Trophoblast cell (in vitro differentiated cells and primary cell): Measurements from ENCODE around the gene GLRX3.

Experiments
- DNase-seq, 2 donors: peaks; one replicate each; pipeline ENCODE4 v3.0.0-alpha.2; 2016
- H2AFZ ChIP-seq: 2 replicates; pipeline ENCODE4 v1.6.1; 2013; ENCODE audit warnings: low read length, moderate library complexity, mild to moderate bottlenecking; ENCODE audit not compliant: insufficient read depth, poor library complexity
- H2AK5ac ChIP-seq: 2 replicates; pipeline ENCODE4 v1.6.1; 2013; ENCODE audit warnings: mild to moderate bottlenecking, low read length
- H2BK120ac ChIP-seq: 2 replicates; pipeline ENCODE4 v1.6.1; 2013; ENCODE audit warnings: low read length, mild to moderate bottlenecking, moderate library complexity; ENCODE audit not compliant: insufficient read depth, poor library complexity
- H2BK12ac ChIP-seq: 2 replicates; pipeline ENCODE4 v1.6.1; 2013; ENCODE audit warnings: mild to moderate bottlenecking, low read length, moderate library complexity
- H2BK5ac ChIP-seq: 2 replicates; pipeline ENCODE4 v1.6.1; 2013; ENCODE audit warnings: low read length, low read depth, moderate library complexity, mild to moderate bottlenecking; ENCODE audit not compliant: poor library complexity
- H3K14ac ChIP-seq: 2 replicates; pipeline ENCODE4 v1.6.1; 2013; ENCODE audit warnings: mild to moderate bottlenecking, low read length
- H3K18ac ChIP-seq: 2 replicates; pipeline ENCODE4 v1.6.1; 2013; ENCODE audit warnings: mild to moderate bottlenecking, low read length
- H3K23ac ChIP-seq: 2 replicates; pipeline ENCODE4 v1.6.1; 2013; ENCODE audit warnings: low read length
- H3K27ac ChIP-seq: 2 replicates; pipeline ENCODE4 v1.5.1; 2013; ENCODE audit warnings: low read depth, mild to moderate bottlenecking, inconsistent platforms, low read length, moderate library complexity
- H3K27me3 ChIP-seq: 2 replicates; pipeline ENCODE4 v1.6.1; 2013; ENCODE audit warnings: inconsistent platforms, mild to moderate bottlenecking, low read length, moderate library complexity; ENCODE audit not compliant: insufficient read depth
- H3K36me3 ChIP-seq, 2 experiments: 1 replicate in 1 of 2; 2 replicates in 1 of 2; pipeline ENCODE4 v1.6.1; 2013; ENCODE audit warnings: low read length in 2 of 2, mild to moderate bottlenecking in 2 of 2, moderate library complexity in 1 of 2; ENCODE audit not compliant: insufficient read depth in 2 of 2, control insufficient read depth in 1 of 2
- H3K4ac ChIP-seq: 2 replicates; pipeline ENCODE4 v1.6.1; 2013; ENCODE audit warnings: low read depth, mild to moderate bottlenecking, low read length, moderate library complexity
- H3K4me1 ChIP-seq, 2 experiments: 1 replicate in 1 of 2; 2 replicates in 1 of 2; pipeline ENCODE4 v1.6.1; 2013; ENCODE audit warnings: low read length in 2 of 2, mild to moderate bottlenecking in 2 of 2, moderate library complexity in 1 of 2; ENCODE audit not compliant: insufficient read depth in 2 of 2, control insufficient read depth in 1 of 2
- H3K4me2 ChIP-seq: 2 replicates; pipeline ENCODE4 v1.6.1; 2013; ENCODE audit warnings: inconsistent platforms, mild to moderate bottlenecking, low read length, moderate library complexity
- H3K4me3 ChIP-seq: 2 replicates; pipeline ENCODE4 v1.5.1; 2013; ENCODE audit warnings: mild to moderate bottlenecking, low read depth, low read length, inconsistent platforms
- H3K79me1 ChIP-seq: one replicate; pipeline ENCODE4 v1.6.1; 2013; ENCODE audit warnings: low read length
- H3K79me2 ChIP-seq: 2 replicates; pipeline ENCODE4 v1.6.1; 2013; ENCODE audit warnings: low read length, mild to moderate bottlenecking; ENCODE audit not compliant: control insufficient read depth, insufficient read depth, poor library complexity
- H3K9ac ChIP-seq: 2 replicates; pipeline ENCODE4 v1.6.1; 2013; ENCODE audit warnings: mild to moderate bottlenecking, low read length
- H3K9me3 ChIP-seq: 2 replicates; pipeline ENCODE4 v1.6.1; 2013; ENCODE audit warnings: low read depth, mild to moderate bottlenecking, control low read depth, inconsistent platforms, low read length; ENCODE audit not compliant: insufficient read depth
- H4K12ac ChIP-seq: 2 replicates; pipeline ENCODE4 v1.6.1; 2013; ENCODE audit warnings: low read depth, mild to moderate bottlenecking, low read length, moderate library complexity
- H4K8ac ChIP-seq: 2 replicates; pipeline ENCODE4 v1.6.1; 2013; ENCODE audit warnings: low read depth, mild to moderate bottlenecking, low read length, moderate library complexity
- H4K91ac ChIP-seq: one replicate; pipeline ENCODE4 v1.6.1; 2013; ENCODE audit warnings: low read depth, mild to moderate bottlenecking, low read length, moderate library complexity
- WGBS: extraction: QIAGEN DNeasy Blood & Tissue Kit; methylation state at CpG from one replicate; pipeline ENCODE4 v1.1.7; 2013; ENCODE audit warnings: missing lambda C conversion rate; ENCODE audit not compliant: insufficient read length, insufficient coverage; ENCODE audit errors: extremely low coverage; 5-methylcytosine and 5-hydroxymethylcytosine counted together

GLRX3 gene

DNA sequence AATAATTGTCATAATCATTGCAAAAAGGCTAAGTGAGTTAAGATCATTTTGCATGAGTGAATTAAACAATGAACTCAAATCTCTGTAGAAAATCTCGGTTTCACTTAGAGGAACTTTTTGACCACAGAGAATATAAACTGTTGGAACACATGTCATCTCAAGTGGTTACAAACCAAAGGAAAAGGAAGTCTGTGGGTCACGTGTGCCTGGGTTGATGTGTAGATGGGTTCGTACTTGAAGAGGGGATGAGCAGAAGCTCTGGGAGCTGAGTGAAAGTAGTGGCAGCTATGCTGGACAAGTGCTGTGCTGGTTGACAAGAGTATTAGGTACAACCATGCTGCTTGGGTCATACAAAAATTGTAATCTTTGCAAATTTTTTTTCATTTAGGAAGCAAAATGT, 35.0 kb downstream of the GLRX3 start:
- no peak overlapping the region for H3K14ac ChIP-seq
- H3K18ac ChIP-seq: no peak overlapping the region

DNA sequence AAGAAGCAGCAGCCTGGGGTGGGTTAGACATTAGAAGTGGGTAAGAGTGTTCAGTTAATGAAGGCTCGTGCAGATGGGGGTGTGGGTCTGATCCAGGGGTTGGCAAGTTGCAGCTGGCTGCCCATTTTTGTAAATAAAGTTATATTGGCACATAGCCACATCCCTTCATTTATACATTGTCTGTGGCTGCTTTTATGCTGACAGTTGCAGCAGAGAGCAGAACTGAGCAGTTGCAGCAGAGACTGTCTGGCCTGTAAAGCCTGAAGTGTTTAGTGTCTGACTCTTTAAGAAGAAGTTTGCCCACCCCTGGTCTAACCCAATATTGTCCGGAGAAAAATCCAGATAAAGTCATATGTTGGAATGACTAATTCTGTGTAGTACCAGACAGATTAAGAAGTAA, 38.1 kb downstream of the GLRX3 start:
- Histone ChIP-seq H3K36me3 (peaks cover 23 to 32% of the 10 kb centered on the region in 2 experiments), H4K12ac (no peak overlapping the region), H3K4me3 (no peak overlapping the region), H4K8ac (no peak overlapping the region), H2BK5ac (no peak overlapping the region), H2BK120ac (no peak overlapping the region), H3K79me1 (no peaks in the 10 kb centered on the region), H2BK12ac (no peak overlapping the region), H3K79me2 (no peaks in the 10 kb centered on the region), H2AK5ac (no peak overlapping the region), H3K9ac (no peak overlapping the region), H3K18ac (no peak overlapping the region), H3K9me3 (no peaks in the 10 kb centered on the region), H4K91ac (no peak overlapping the region), H3K27ac (no peak overlapping the region), H2AFZ (no peak overlapping the region), H3K4me1 (no peaks in the 10 kb centered on the region), H3K23ac (no peak overlapping the region), H3K27me3 (no peaks in the 10 kb centered on the region), H3K4ac (no peak overlapping the region), H3K4me2 (no peak overlapping the region), H3K14ac (no peak overlapping the region)
- no CpG with 5 or more reads among the region's 2 CpGs for WGBS
- no peak for DNase-seq

More for the DNA sequence above, 35.0 kb downstream of the GLRX3 start:
- Histone ChIP-seq H3K27ac (no peak overlapping the region), H4K91ac (no peak overlapping the region), H3K23ac (no peak overlapping the region), H3K27me3 (no peaks in the 10 kb centered on the region), H2AK5ac (no peak overlapping the region), H2BK5ac (no peak overlapping the region), H3K4ac (no peak overlapping the region), H2BK120ac (no peak overlapping the region), H4K12ac (no peak overlapping the region), H3K79me1 (no peaks in the 10 kb centered on the region), H3K9ac (no peak overlapping the region), H3K4me2 (no peak overlapping the region), H3K79me2 (no peaks in the 10 kb centered on the region), H3K9me3 (no peaks in the 10 kb centered on the region), H3K36me3 (peaks cover 30 to 38% of the 10 kb centered on the region in 2 experiments), H4K8ac (no peak overlapping the region), H2BK12ac (no peak overlapping the region), H3K4me3 (no peak overlapping the region), H2AFZ (no peak overlapping the region), H3K4me1 (no peaks in the 10 kb centered on the region)
- no peak for DNase-seq
- no CpG with 5 or more reads among the region's 3 CpGs for WGBS

DNA sequence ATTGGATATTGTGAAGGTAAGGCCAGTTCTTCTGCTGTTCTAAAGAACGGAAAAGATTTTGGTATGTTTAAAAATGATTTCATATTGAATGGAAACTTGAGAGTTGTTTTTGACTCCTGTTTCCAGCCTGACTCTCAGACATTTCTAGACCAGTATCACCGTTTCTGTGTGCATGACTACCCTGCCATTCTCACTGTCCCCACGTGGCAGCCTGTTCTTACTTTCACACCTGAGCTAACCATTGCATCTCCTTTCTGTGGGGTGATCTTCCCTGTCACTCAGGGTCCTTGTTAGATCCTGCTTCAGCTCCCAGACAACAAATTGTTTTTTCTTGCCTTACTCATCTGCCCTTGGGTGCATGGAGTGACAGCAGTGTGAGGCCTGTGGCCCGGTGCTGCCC, 38.9 kb downstream of the GLRX3 start:
- H3K4ac ChIP-seq: no peak overlapping the region
- H4K12ac ChIP-seq: no peak overlapping the region
- H4K8ac ChIP-seq: no peak overlapping the region
- H2BK12ac ChIP-seq: no peak overlapping the region
- H3K14ac ChIP-seq: no peak overlapping the region
- H3K18ac ChIP-seq: no peak overlapping the region
- no peak overlapping the region for H2BK5ac ChIP-seq
- H3K9ac ChIP-seq: no peak overlapping the region
- no peaks in the 10 kb centered on the region for H3K79me1 ChIP-seq
- H2AFZ ChIP-seq: no peak overlapping the region
- no peak overlapping the region for H4K91ac ChIP-seq
- no peak overlapping the region for H3K4me3 ChIP-seq
- no CpG with 5 or more reads among the region's 4 CpGs for WGBS
- no peaks in the 10 kb centered on the region for H3K27me3 ChIP-seq
- H2AK5ac ChIP-seq: no peak overlapping the region
- no peaks in the 10 kb centered on the region for H3K4me1 ChIP-seq
- H3K23ac ChIP-seq: no peak overlapping the region
- H3K9me3 ChIP-seq: no peaks in the 10 kb centered on the region
- H3K79me2 ChIP-seq: no peaks in the 10 kb centered on the region
- peaks cover 24 to 31% of the 10 kb centered on the region in 2 experiments for H3K36me3 ChIP-seq
- DNase-seq: no peak
- H3K27ac ChIP-seq: no peak overlapping the region
- no peak overlapping the region for H2BK120ac ChIP-seq
- H3K4me2 ChIP-seq: no peak overlapping the region

DNA sequence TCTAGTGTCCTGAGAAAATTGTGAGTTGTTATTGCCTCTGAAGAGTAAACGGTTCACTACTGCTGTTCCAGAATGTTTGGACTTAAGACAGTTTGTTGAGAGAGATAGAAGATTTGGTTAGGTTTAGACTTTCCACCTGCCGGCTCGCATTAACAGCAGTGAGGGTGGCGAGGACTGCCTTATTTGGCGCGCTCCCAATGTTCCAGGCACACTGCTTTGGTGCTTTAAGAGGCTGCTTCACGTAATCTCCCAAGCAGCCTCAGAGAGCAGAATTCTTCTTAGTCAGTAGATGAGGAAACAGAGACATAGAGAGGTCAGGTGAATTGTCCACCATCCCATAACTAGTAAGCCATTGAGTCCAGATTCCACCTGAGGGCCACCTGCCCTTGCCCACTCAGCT, 41.1 kb downstream of the GLRX3 start:
- no peak overlapping the region for H3K23ac ChIP-seq
- WGBS: no CpG with 5 or more reads among the region's 7 CpGs

More for the DNA sequence above, 41.1 kb downstream of the GLRX3 start:
- H2AK5ac ChIP-seq: no peak overlapping the region
- no peak overlapping the region for H2AFZ ChIP-seq
- no peak overlapping the region for H3K14ac ChIP-seq
- H3K4me1 ChIP-seq: no peaks in the 10 kb centered on the region
- no peak overlapping the region for H3K4me3 ChIP-seq
- H3K4ac ChIP-seq: no peak overlapping the region
- no peak overlapping the region for H3K18ac ChIP-seq
- H4K12ac ChIP-seq: no peak overlapping the region
- H4K91ac ChIP-seq: no peak overlapping the region
- peaks cover 24 to 41% of the 10 kb centered on the region in 2 experiments for H3K36me3 ChIP-seq
- H4K8ac ChIP-seq: no peak overlapping the region
- no peak overlapping the region for H3K9ac ChIP-seq
- no peak overlapping the region for H2BK12ac ChIP-seq
- DNase-seq: no peak
- H2BK120ac ChIP-seq: no peak overlapping the region
- no peak overlapping the region for H3K4me2 ChIP-seq
- no peaks in the 10 kb centered on the region for H3K79me2 ChIP-seq
- no peak overlapping the region for H2BK5ac ChIP-seq
- H3K9me3 ChIP-seq: no peaks in the 10 kb centered on the region
- no peak overlapping the region for H3K27ac ChIP-seq
- H3K27me3 ChIP-seq: no peaks in the 10 kb centered on the region
- no peaks in the 10 kb centered on the region for H3K79me1 ChIP-seq
